Measurements from ENCODE around the gene ANKRD63.

DNA sequence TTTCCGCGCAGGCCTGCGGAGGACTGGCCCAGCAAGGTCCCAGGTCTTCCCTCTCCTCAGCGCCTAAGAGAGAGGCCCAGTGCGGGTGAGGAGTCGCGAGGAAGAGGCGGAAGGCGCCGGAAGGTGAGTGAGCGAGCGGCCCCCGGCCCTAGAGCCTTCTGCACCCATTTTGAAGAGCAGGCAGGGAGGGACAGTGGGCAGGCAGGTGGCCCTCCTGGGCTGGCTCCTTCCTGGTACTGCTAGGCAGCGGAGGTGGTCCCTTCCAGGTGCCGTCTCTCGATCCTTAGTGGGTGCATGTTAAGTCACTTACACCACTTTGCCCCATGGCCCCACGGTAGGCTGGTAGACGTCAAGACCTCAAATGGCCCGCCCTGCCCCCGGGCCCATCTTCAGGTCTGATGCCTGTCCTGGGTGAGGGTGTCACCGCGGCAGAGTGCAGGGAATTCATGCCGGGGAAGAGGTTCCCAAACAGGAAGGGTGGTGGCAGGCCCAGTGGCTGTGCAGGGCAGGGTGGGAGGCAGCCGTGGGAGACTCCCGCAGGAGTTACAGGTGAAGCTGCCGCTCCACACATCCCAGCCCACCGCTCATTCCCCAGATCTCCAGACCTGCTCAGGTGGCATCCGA is 29.6 kb downstream of the ANKRD63 start:
- no peak for TF ChIP-seq CTCF (IDR thresholded peaks at IDR 0.05; ENCODE audit: low read depth, low read length)
- no peak for TF ChIP-seq POLR2A (IDR thresholded peaks at IDR 0.05; ENCODE audit: extremely low read depth, insufficient read length)

Data from NB4 (cell line).